ENCODE measurements around the gene TJAP1. TPM values are rescaled to one million over a fixed set of nuclear protein-coding genes. Genes with fewer than 3 reads are reported as not detected.

The TJAP1 gene
- 10 to 100 TPM; 23.4 to 25.4 TPM for total RNA-seq
- long read RNA-seq, donor 1, partial matches to known transcripts: 11 of 14 reads
- long read RNA-seq, donor 1, other reads (novel, unspliced or antisense): 3 of 14 reads
- long read RNA-seq, donor 2, transcript TJAP1-205 (10 exons, 2,665 nt): major isoform, 5 of 22 reads
- long read RNA-seq, donor 2, partial matches to known transcripts: 15 of 22 reads
- long read RNA-seq, donor 2, other reads (novel, unspliced or antisense): 2 of 22 reads

- peak; percentile 97 for DNase-seq (ENCODE audit: low spot score)
- intact Hi-C loops (cut with DNase I): loop anchor here in 1 of 2 donors (2.0 kb wide), 1 partner anchor 51 kb away; no protein-coding TSS in a partner anchor
Observed at GRCh38 chr6:43477235-43478007, at the start of gene TJAP1. TSS of gene TJAP1 (plus strand) at chr6:43477570. CDS start at chr6:43499002, 21,432 bp downstream.

- intact Hi-C loops (cut with DNase I): no loop called here
- DNase-seq (ENCODE audit: low spot score): peak; percentile 84
Observed at GRCh38 chr6:43428112-43428570, 49.2 kb upstream of the TJAP1 start.

GRCh38 chr6:43428874-43429273, 48.5 kb upstream of the TJAP1 start:
- DNase-seq (ENCODE audit: low spot score): no peak
- intact Hi-C loops (cut with DNase I): no loop called here

GRCh38 chr6:43432009-43432945, 45.1 kb upstream of the TJAP1 start:
- DNase-seq (ENCODE audit: low spot score): peak; percentile 77
- intact Hi-C loops (cut with DNase I): no loop called here

- no peak for DNase-seq (ENCODE audit: low spot score)
- intact Hi-C loops (cut with DNase I): no loop called here
Observed at GRCh38 chr6:43433148-43433547, 44.2 kb upstream of the TJAP1 start.

- intact Hi-C loops (cut with DNase I): no loop called here
- peak; percentile 40 for DNase-seq (ENCODE audit: low spot score)
Observed at GRCh38 chr6:43434001-43434840, 43.1 kb upstream of the TJAP1 start.

- intact Hi-C loops (cut with DNase I): no loop called here
- DNase-seq (ENCODE audit: low spot score): no peak
Observed at GRCh38 chr6:43434943-43435342, 42.4 kb upstream of the TJAP1 start.

- intact Hi-C loops (cut with DNase I): loop anchor here in 1 of 2 donors (1.0 kb wide), 1 partner anchor 10 kb away; no protein-coding TSS in a partner anchor
- peak; percentile 38 for DNase-seq (ENCODE audit: low spot score)
Observed at GRCh38 chr6:43435682-43436437, 41.5 kb upstream of the TJAP1 start.

- DNase-seq (ENCODE audit: low spot score): peak; percentile 47
- intact Hi-C loops (cut with DNase I): loop anchor here in 1 of 2 donors (1.0 kb wide), 1 partner anchor 10 kb away; no protein-coding TSS in a partner anchor
Observed at GRCh38 chr6:43436577-43437282, 40.6 kb upstream of the TJAP1 start.

- intact Hi-C loops (cut with DNase I): no loop called here
- DNase-seq (ENCODE audit: low spot score): peak; percentile 55
Observed at GRCh38 chr6:43437700-43438099, 39.7 kb upstream of the TJAP1 start.

- DNase-seq (ENCODE audit: low spot score): peak; percentile 52
- intact Hi-C loops (cut with DNase I): no loop called here
Observed at GRCh38 chr6:43442935-43443334, 34.4 kb upstream of the TJAP1 start.

- DNase-seq (ENCODE audit: low spot score): peak; percentile 50
- intact Hi-C loops (cut with DNase I): no loop called here
Observed at GRCh38 chr6:43444036-43444435, 33.3 kb upstream of the TJAP1 start.

- intact Hi-C loops (cut with DNase I): no loop called here
- peak; percentile 53 for DNase-seq (ENCODE audit: low spot score)
Observed at GRCh38 chr6:43444582-43444981, 32.8 kb upstream of the TJAP1 start.

- intact Hi-C loops (cut with DNase I): no loop called here
Observed at GRCh38 chr6:43445576-43445975, 31.8 kb upstream of the TJAP1 start.

GRCh38 chr6:43447604-43448003, 29.8 kb upstream of the TJAP1 start:
- intact Hi-C loops (cut with DNase I): no loop called here
- DNase-seq (ENCODE audit: low spot score): no peak

More at GRCh38 chr6:43445576-43445975, 31.8 kb upstream of the TJAP1 start:
- DNase-seq (ENCODE audit: low spot score): no peak

- no peak for DNase-seq (ENCODE audit: low spot score)
- intact Hi-C loops (cut with DNase I): no loop called here
Observed at GRCh38 chr6:43448916-43449315, 28.5 kb upstream of the TJAP1 start.

- intact Hi-C loops (cut with DNase I): loop anchor here in 1 of 2 donors (5.0 kb wide), 1 partner anchor 57 kb away; no protein-coding TSS in a partner anchor
- DNase-seq (ENCODE audit: low spot score): no peak
Observed at GRCh38 chr6:43450699-43451131, 26.7 kb upstream of the TJAP1 start.
